Right cardiac atrium (tissue), 5 donors: Measurements from ENCODE around the gene WNT5B. TPM values are rescaled to one million over a fixed set of nuclear protein-coding genes. Genes with fewer than 3 reads are reported as not detected.

ENCODE experiments used
- ATAC-seq, 2 donors: fragments of 200-7000 bp; cut with Tn5 transposase; one replicate each; pipeline versions ENCODE4 v1.8.0 to v1.9.1; 2020; ENCODE audit warnings: moderate library complexity in 2 of 2, mild to moderate bottlenecking in 1 of 2
- DNase-seq, 3 donors: peaks; one replicate each; pipeline ENCODE4 v3.0.0-alpha.2; 2020
- H3K27ac ChIP-seq: one replicate; pipeline ENCODE4 v1.5.1; 2013; ENCODE audit warnings: mild to moderate bottlenecking, low read length, control low read depth, moderate library complexity
- H3K27me3 ChIP-seq: one replicate; pipeline ENCODE4 v1.6.1; 2013; ENCODE audit not compliant: control insufficient read depth, insufficient read depth
- H3K4me1 ChIP-seq: one replicate; pipeline ENCODE4 v1.6.1; 2013; ENCODE audit warnings: low read length; ENCODE audit not compliant: control insufficient read depth, insufficient read depth
- H3K4me3 ChIP-seq: one replicate; pipeline ENCODE4 v1.5.1; 2013; ENCODE audit warnings: low read length, control low read depth
- H3K9me3 ChIP-seq: one replicate; pipeline ENCODE4 v1.6.1; 2013; ENCODE audit warnings: low read length; ENCODE audit not compliant: control insufficient read depth
- WGBS: extraction: QIAGEN DNeasy Blood & Tissue Kit; methylation state at CpG from one replicate; pipeline ENCODE4 v1.1.7; 2013; 5-methylcytosine and 5-hydroxymethylcytosine counted together
- intact Hi-C, 4 donors: fragments of 100-400 bp; cut with DNase I; formaldehyde crosslinking; loops; one replicate each; pipeline versions ENCODE4 v1.11.0 to v1.14.0; 2022 to 2023
- polyA plus RNA-seq: library from polyadenylated mRNA; stranded (reverse); fragments of 200-250 nt; gene quantifications from one replicate; pipeline ENCODE4 v1.2.3, GENCODE V29; 2013
- total RNA-seq, 4 donors: library from RNA; stranded (reverse); fragmentation: NEBNext Ultra II Directional; extraction: Animal tissue kit (Norgen Biotek cat#: 25700); gene quantifications; one replicate each; pipeline ENCODE4 v1.2.1, GENCODE V29; 2021
- donor health status: healthy with polysubstance abuse.
- donor health status: DM: no; HTN: yes; CAD: no.
- donor health status: DM: no; HTN: no; CAD: no.
- donor health status: DM: no; HTN: yes; CAD: no; lungs with severe emphysema.
- donor health status: DM: yes; HTN: yes; CAD: no.

Gene WNT5B
- total and polyA plus RNA-seq, 5 donors, result 1.7 to 3.6 (median 1.9) TPM

DNA sequence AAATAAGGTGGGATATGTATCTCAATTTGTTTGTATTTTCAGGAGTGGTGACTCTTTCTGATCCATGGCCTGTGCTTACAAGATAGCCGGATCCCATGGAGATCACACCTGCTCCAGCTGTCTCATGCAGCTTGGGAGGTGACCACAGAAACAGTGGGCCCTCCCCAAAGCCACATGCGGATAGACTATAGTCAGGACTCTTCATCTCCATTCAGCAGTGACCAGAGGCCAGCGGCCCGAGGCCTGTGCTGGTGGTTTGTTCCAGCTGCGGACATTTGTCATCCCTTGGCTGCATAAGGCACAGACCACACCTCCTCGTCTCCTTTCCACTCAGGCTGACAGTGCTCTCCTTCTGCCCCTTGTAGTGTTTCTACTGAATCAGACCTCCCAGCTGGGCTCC lies 14.7 kb upstream of the WNT5B start:
- Histone ChIP-seq H3K4me1 (no peaks in the 10 kb centered on the region), H3K9me3 (no peaks in the 10 kb centered on the region), H3K27ac (no peak overlapping the region), H3K27me3 (no peaks in the 10 kb centered on the region), H3K4me3 (no peak overlapping the region)
- intact Hi-C loops, result no loop called here
- 90% methylated on average over 6 of the region's 6 CpGs for WGBS
- DNase-seq (no peak), ATAC-seq (no peak)

DNA sequence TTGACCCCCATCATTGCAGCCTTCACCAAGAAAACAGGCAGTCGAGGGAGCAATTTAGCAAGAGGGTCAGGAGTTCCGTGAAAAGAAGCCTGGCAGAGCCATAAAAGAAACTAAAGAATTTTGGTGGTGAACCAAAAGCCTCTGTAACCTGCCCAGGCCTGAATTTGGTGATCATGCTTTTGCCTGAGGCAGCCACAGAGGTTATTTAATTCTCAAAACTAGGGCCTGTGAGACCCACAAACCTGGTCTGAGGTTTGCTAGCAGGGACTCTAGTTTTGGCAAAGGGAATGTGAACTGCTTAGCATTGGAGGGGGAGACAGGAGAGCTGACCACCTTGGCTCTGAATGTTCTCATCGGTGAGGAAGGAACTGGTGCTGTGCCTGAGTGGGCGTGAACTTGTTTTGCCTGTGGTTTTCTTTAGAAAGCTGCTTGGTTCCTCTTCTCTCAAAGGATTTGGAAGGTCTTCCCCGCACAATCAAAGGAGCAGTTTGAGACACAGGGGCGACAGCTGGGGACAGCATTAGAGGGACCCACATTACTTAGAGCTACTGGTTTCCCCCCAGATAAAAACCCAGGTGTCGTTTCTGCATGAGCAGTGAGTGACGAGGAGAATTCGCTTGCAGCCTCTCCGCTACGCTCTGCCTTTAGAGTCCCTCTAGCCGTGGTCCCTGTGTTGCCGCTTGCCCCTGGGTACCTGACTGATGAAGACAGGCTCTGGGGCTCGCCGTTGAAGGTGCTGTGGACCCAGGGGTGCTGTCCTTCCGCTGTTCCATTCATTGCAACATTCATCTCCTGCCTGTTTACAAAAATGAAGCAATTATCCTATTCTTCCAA lies 12.6 kb upstream of the WNT5B start:
- no peak overlapping the region for H3K27ac ChIP-seq
- H3K9me3 ChIP-seq, result no peaks in the 10 kb centered on the region
- WGBS, result 81% methylated on average over 16 of the region's 16 CpGs
- intact Hi-C loops, result no loop called here
- ATAC-seq, result no peak
- no peaks in the 10 kb centered on the region for H3K4me1 ChIP-seq
- no peaks in the 10 kb centered on the region for H3K27me3 ChIP-seq
- no peak overlapping the region for H3K4me3 ChIP-seq
- no peak for DNase-seq

DNA sequence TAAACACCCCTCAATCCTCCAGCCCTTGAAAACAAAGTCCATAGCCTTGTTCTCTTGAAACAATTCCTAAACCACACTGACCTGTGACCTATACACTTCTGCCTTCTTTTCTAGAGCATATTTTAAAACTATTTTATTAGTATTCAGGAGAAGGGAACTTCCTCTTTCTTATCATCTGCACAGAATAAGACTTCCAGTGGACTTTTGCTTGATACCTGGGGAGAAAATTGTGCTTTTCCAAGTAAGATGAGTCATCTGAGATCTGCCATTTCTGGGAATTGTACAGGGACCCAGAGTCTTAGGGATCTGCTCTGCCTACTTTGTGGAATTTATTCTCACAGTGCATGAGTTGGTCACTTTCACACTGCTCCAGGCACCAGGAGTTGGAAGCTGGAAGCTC lies 10.5 kb upstream of the WNT5B start:
- Histone ChIP-seq H3K9me3 (no peaks in the 10 kb centered on the region), H3K4me3 (no peak overlapping the region), H3K27ac (no peak overlapping the region), H3K4me1 (no peaks in the 10 kb centered on the region), H3K27me3 (no peaks in the 10 kb centered on the region)
- no peak for DNase-seq
- intact Hi-C loops, result no loop called here
- peak in 1 of 2 donors; percentile 38 for ATAC-seq

DNA sequence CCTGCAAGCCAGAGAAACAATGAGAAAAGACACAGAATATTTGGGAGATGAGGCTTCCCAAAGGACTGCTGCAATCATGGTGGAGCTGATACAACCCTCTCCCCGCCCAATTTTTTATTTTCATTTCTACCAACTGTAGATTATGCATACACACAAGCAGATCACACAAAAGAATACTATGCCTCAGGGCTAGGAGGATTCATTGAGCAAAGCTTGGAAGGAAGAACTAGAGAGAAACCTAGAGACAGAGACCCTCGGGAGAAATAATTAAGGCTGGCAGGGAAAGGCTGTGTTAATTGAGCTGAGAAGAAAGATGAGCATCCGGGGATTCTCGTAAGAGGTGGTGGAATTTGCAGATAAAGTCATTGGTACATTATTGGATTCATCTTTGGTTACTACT lies 9.9 kb upstream of the WNT5B start:
- no peaks in the 10 kb centered on the region for H3K4me1 ChIP-seq
- no peak overlapping the region for H3K27ac ChIP-seq
- 68% methylated on average over 4 of the region's 4 CpGs for WGBS
- ATAC-seq, result no peak
- H3K9me3 ChIP-seq, result no peaks in the 10 kb centered on the region
- H3K4me3 ChIP-seq, result no peak overlapping the region
- DNase-seq, result no peak
- no peaks in the 10 kb centered on the region for H3K27me3 ChIP-seq
- intact Hi-C loops, result no loop called here

DNA sequence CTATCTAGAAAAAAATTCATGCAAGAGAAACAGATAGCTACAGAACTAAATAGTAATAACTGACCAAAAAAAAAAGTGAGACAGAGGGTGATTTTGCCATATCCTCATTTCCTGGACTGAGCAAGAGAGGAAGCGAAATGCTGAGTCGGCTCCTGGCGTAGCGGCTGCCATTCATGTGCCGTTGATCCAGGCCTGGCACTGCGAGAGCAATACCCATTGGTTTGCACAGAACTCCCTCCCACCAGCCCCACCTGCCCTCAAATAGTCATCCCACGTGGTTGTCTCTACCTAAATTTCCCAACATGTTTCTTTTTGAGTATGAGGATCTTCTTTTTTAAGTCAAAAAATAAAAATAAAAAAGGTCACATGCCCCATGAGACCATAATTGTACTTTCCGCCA lies 9.4 kb upstream of the WNT5B start:
- WGBS, result 55% methylated on average over 8 of the region's 8 CpGs
- H3K27ac ChIP-seq, result no peak overlapping the region
- no peaks in the 10 kb centered on the region for H3K9me3 ChIP-seq
- ATAC-seq (peak; percentile 63 to 72), DNase-seq (peak; percentile 58 to 86 (median 77))
- H3K4me3 ChIP-seq, result no peak overlapping the region
- intact Hi-C loops, result no loop called here
- H3K4me1 ChIP-seq, result no peaks in the 10 kb centered on the region
- H3K27me3 ChIP-seq, result no peaks in the 10 kb centered on the region

DNA sequence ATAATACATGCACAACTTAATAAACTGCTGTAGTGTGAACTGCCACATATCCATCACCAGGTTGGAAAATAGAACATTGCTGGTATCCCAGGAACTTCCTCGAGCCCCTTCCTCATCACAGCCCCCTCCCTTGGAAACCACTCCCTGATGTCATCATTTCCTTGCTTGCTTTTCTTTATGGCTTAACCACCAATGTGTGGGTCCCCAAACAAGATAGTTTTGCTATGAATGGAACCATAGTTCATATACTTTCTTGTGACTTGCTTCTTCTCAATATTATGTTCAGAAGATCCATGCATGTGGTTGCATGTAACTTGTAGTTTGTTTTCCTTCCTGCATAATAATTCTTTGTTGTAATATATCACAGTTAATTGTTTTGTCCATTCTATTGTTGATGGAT lies 8.9 kb upstream of the WNT5B start:
- WGBS, result 42% methylated on average over 1 of the region's 1 CpG
- no peak overlapping the region for H3K27ac ChIP-seq
- H3K27me3 ChIP-seq, result no peaks in the 10 kb centered on the region
- intact Hi-C loops, result no loop called here
- no peak overlapping the region for H3K4me3 ChIP-seq
- ATAC-seq (no peak), DNase-seq (no peak)
- H3K9me3 ChIP-seq, result no peaks in the 10 kb centered on the region
- no peaks in the 10 kb centered on the region for H3K4me1 ChIP-seq

DNA sequence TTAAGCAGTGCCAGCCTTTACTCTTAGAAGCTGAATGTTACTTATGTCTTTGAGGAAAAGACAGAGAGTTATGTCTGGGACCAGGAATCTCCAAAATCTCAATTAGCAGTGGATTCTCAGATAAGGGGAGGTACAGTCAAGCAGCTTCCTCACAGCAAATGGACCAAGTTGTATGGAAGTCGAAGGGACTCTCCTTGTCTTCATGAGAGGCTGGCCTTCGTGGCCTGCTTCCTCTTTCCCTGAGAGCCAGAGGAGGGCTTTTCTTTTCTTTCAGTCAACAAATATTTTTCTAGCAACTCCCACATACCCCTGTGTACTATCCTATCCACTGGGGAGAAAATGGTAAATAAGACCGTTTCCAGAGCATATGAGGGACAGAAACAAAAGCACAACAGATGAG lies 6.6 kb upstream of the WNT5B start:
- intact Hi-C loops, result no loop called here
- no peaks in the 10 kb centered on the region for H3K27me3 ChIP-seq
- WGBS, result 62% methylated on average over 3 of the region's 3 CpGs
- DNase-seq (no peak), ATAC-seq (no peak)
- H3K27ac ChIP-seq, result no peak overlapping the region
- no peaks in the 10 kb centered on the region for H3K9me3 ChIP-seq
- no peak overlapping the region for H3K4me3 ChIP-seq
- no peaks in the 10 kb centered on the region for H3K4me1 ChIP-seq

DNA sequence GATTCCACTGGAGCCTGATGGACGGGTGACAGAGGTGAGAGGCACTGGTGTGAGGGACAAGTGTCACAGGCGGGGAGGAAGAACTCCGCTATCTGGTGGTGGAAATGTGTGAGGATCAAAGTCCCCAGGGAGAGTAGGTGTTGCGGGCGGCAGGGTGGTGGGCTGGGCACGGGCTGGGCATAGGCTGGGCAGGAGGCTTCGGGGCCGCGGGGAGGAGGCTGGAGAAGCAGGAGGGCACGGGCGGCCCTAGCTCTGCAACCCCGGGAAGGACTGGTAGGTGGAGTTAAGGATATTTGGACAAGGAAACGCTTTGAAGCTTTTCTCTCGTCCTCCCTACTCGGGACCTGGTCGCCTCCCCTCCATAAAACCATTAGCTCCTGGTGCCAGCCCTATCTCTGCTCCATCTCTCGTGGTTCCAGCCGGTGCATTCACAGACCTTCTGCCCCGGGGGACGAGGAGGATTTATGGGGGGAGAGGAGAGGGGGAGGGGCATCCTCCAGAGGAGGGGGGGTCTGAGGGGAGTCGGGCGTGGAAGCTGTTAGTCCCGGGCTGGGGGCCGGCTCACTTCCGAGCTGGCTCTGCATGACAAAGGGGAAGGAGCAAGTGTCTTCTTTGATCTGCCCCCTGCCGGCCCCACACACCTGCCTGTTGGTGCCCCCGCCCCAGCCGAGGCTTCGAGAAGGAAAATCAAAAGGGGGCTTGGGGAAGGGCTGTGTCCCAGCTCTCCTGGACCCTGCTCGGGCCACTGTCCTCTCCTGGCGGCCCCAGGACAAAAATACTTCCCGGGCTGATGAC lies 504 bp downstream of the WNT5B start:
- intact Hi-C loops, result no loop called here
- Histone ChIP-seq H3K4me3 (peak overlapping the region; percentile 52), H3K4me1 (peaks cover 4% of the 10 kb centered on the region), H3K9me3 (no peaks in the 10 kb centered on the region), H3K27ac (no peak overlapping the region), H3K27me3 (no peaks in the 10 kb centered on the region)
- WGBS, result 7% methylated on average over 32 of the region's 32 CpGs
- DNase-seq (peak in 2 of 3 donors; percentile 62 to 69), ATAC-seq (peak; percentile 1 to 14)

DNA sequence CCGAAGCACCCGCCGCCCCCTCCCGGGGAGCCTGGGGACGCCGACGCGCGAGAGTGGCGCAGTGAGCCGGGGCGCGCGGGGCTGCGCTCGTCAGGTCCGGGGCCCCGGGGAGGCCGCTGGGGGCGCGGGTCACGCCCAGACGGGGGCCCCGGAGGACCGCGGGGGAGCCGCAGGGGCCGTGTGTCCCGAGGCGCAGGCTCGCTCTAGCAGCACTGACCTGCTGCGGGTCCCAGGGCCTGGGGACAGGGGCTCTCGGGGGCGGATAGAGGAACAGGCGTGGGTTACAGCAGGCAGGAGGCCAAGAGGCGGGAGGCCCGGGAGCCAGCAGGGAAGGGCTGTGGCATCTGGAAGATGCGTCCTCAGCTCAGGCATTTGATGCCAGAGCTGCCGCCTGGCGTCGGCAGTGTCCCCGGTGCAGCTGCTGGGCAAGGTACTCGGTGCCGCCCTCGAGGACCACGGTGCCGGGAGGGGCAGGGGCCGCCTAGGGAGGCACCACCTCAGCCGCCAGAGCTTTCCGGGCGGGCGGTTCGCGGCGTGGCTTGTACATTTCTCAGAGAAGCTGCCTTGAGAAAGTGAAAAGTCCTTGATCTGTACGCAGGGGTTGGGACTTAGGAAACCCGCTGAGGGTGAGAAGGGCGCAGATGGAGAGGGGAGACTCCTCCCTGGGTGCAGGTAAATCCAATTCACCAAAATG lies 1.2 kb downstream of the WNT5B start:
- peaks cover 4% of the 10 kb centered on the region for H3K4me1 ChIP-seq
- DNase-seq, result peak; percentile 52 to 84 (median 84)
- intact Hi-C loops, result no loop called here

DNA sequence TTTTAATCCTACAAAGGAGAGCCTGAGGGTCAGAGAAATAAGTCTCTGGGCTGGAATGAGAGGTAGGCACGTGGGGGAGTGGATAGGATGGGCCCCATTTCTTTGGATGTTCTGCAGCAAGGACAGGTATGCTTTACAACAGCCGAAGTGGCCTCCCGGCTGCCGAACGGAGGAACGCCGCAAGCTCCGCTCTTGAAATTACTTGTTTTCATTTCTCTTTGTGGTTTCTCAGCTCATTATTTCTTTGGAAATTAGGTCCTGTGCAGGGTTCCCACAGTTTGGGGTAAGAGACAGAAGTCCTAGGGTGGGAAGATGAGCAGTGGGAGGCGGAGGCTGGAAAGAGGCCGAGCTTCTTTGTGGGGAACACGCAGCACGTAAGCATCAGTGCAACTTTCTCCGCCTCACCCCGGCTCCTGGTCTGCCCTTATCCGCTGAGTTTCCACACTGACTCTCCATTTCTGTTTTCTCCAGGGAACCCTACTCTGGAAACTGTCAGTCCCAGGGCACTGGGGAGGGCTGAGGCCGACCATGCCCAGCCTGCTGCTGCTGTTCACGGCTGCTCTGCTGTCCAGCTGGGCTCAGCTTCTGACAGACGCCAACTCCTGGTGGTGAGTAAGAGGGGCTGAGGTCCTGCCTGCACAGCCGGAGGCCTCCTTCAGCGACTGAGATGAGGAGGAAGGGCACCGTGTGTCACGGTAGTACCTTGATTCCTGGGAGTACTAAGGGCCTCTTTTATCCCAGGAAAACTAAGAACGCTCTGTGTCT lies 2.0 kb downstream of the WNT5B start:
- ATAC-seq, result peak; percentile 6 to 39
- H3K4me3 ChIP-seq, result no peak overlapping the region
- peak; percentile 46 to 64 (median 60) for DNase-seq
- WGBS, result 58% methylated on average over 23 of the region's 23 CpGs
- intact Hi-C loops, result no loop called here
- H3K9me3 ChIP-seq, result no peaks in the 10 kb centered on the region
- H3K27me3 ChIP-seq, result no peaks in the 10 kb centered on the region
- peaks cover 4% of the 10 kb centered on the region for H3K4me1 ChIP-seq
- no peak overlapping the region for H3K27ac ChIP-seq

More for the DNA sequence above, 1.2 kb downstream of the WNT5B start:
- Histone ChIP-seq H3K27me3 (no peaks in the 10 kb centered on the region), H3K27ac (no peak overlapping the region), H3K4me3 (peak overlapping the region; percentile 52), H3K9me3 (no peaks in the 10 kb centered on the region)
- ATAC-seq, result peak; percentile 39 to 52
- WGBS, result 3% methylated on average over 58 of the region's 58 CpGs
